Mesendoderm (in vitro differentiated cells): ENCODE measurements around the gene IL19.

ENCODE experiments used
- DNase-seq: peaks from one replicate; pipeline ENCODE4 v3.0.0; 2013
- H2AK5ac ChIP-seq: 2 replicates; pipeline ENCODE4 v1.6.1; 2013; ENCODE audit warnings: low read length, inconsistent platforms
- H2BK120ac ChIP-seq: 2 replicates; pipeline ENCODE4 v1.6.1; 2013; ENCODE audit warnings: low read depth, mild to moderate bottlenecking, low read length, moderate library complexity, mixed read lengths
- H2BK15ac ChIP-seq: replicated peaks from 2 replicates; pipeline ENCODE4 v1.6.1; 2013; ENCODE audit warnings: low read depth, mild to moderate bottlenecking, moderate library complexity
- H2BK5ac ChIP-seq: 2 replicates; pipeline ENCODE4 v1.6.1; 2013; ENCODE audit warnings: low read length, inconsistent platforms
- H3K18ac ChIP-seq: 2 replicates; pipeline ENCODE4 v1.6.1; 2013; ENCODE audit warnings: mild to moderate bottlenecking, low read length, mixed read lengths
- H3K23ac ChIP-seq: one replicate; pipeline ENCODE4 v1.6.1; 2013; ENCODE audit warnings: low read length
- H3K27ac ChIP-seq: 2 replicates; pipeline ENCODE4 v1.5.1; 2013; ENCODE audit warnings: low read depth, mild to moderate bottlenecking, inconsistent platforms, low read length, moderate library complexity
- H3K27me3 ChIP-seq: 2 replicates; pipeline ENCODE4 v1.6.1; 2013; ENCODE audit warnings: low read length, control low read depth, mild to moderate bottlenecking, inconsistent platforms; ENCODE audit not compliant: insufficient read depth, poor library complexity
- H3K36me3 ChIP-seq: 2 replicates; pipeline ENCODE4 v1.6.1; 2013; ENCODE audit warnings: low read length, inconsistent platforms; ENCODE audit not compliant: control insufficient read depth, insufficient read depth
- H3K4ac ChIP-seq: one replicate; pipeline ENCODE4 v1.6.1; 2013; ENCODE audit warnings: low read depth, mild to moderate bottlenecking, low read length, moderate library complexity
- H3K4me1 ChIP-seq: 2 replicates; pipeline ENCODE4 v1.6.1; 2013; ENCODE audit warnings: low read depth, low read length, inconsistent platforms; ENCODE audit not compliant: control insufficient read depth
- H3K4me2 ChIP-seq: 2 replicates; pipeline ENCODE4 v1.6.1; 2013; ENCODE audit warnings: low read length
- H3K4me3 ChIP-seq: 2 replicates; pipeline ENCODE4 v1.5.1; 2013; ENCODE audit warnings: mild to moderate bottlenecking, low read length
- H3K56ac ChIP-seq: one replicate; pipeline ENCODE4 v1.6.1; 2013; ENCODE audit warnings: low read length
- H3K79me1 ChIP-seq: 2 replicates; pipeline ENCODE4 v1.6.1; 2013; ENCODE audit warnings: low read length, inconsistent platforms
- H3K79me2 ChIP-seq: 2 replicates; pipeline ENCODE4 v1.6.1; 2013; ENCODE audit warnings: mild to moderate bottlenecking, low read length; ENCODE audit not compliant: control insufficient read depth, insufficient read depth
- H3K9ac ChIP-seq: 2 replicates; pipeline ENCODE4 v1.6.1; 2013; ENCODE audit warnings: low read length, inconsistent platforms
- H4K5ac ChIP-seq: one replicate; pipeline ENCODE4 v1.6.1; 2013; ENCODE audit warnings: low read length
- H4K8ac ChIP-seq: one replicate; pipeline ENCODE4 v1.6.1; 2013; ENCODE audit warnings: low read depth, mild to moderate bottlenecking, control low read depth, low read length, moderate library complexity
- WGBS: extraction: QIAGEN DNeasy Blood & Tissue Kit; methylation state at CpG from one replicate; pipeline ENCODE4 v1.1.7; 2013; ENCODE audit warnings: low lambda C conversion rate, missing lambda C conversion rate; ENCODE audit not compliant: insufficient coverage; ENCODE audit errors: extremely low coverage; 5-methylcytosine and 5-hydroxymethylcytosine counted together

The IL19 gene

DNA sequence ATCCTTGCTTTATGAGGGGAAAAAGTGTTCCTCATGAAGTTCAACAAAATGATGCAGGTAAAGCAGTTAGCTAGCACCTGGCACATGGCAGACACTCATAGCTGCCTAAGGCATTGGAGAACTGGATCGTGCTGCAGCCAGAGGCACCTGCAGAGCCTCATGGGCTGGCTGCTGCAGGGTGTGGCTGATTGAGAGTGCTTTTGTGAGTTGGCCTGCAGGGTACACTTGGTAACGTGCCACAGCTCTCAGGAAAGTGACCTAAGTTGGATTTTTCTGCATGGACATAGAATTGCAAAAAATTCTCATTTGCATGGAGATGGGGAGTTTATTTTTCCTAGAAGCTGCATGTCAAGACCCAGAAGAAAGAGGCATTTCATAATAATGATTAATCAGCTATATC, 63.2 kb downstream of the IL19 start:
- H2BK15ac ChIP-seq = no peak overlapping the region
- H3K4ac ChIP-seq = no peak overlapping the region
- H3K27me3 ChIP-seq = no peaks in the 10 kb centered on the region
- no peak for DNase-seq
- no peak overlapping the region for H3K9ac ChIP-seq
- no peaks in the 10 kb centered on the region for H3K4me1 ChIP-seq
- no peak overlapping the region for H3K18ac ChIP-seq
- no peak overlapping the region for H3K27ac ChIP-seq
- no peak overlapping the region for H2AK5ac ChIP-seq
- H3K56ac ChIP-seq = no peak overlapping the region
- H2BK120ac ChIP-seq = no peak overlapping the region
- H3K79me1 ChIP-seq = no peaks in the 10 kb centered on the region
- H4K5ac ChIP-seq = no peak overlapping the region
- no CpG with 5 or more reads among the region's 2 CpGs for WGBS
- H3K4me2 ChIP-seq = no peak overlapping the region
- no peak overlapping the region for H2BK5ac ChIP-seq
- no peak overlapping the region for H3K4me3 ChIP-seq
- no peaks in the 10 kb centered on the region for H3K79me2 ChIP-seq
- H4K8ac ChIP-seq = no peak overlapping the region
- no peaks in the 10 kb centered on the region for H3K36me3 ChIP-seq
- no peak overlapping the region for H3K23ac ChIP-seq

DNA sequence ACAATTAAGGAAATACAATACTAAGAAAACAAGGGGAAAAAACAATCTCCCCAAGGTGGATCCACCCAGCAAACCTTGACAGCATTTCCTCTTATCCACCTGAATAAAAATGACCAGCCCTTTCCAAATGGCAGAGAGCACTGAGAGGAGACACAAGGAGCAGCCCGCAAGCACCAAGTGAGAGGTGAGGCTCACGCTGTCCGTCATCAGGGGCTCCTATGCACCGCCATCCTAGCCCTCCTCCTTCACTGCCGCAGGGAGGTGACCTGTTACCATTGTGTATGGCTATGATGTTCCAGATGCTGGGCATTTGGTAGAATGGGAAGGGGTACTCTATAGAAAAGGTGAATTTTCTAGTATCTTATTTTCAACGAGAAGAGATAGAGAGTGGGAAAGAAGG, 63.6 kb downstream of the IL19 start:
- H2BK120ac ChIP-seq = no peak overlapping the region
- H3K18ac ChIP-seq = no peak overlapping the region
- no peak overlapping the region for H3K4me2 ChIP-seq
- H3K4me3 ChIP-seq = no peak overlapping the region
- no peaks in the 10 kb centered on the region for H3K4me1 ChIP-seq
- H3K9ac ChIP-seq = no peak overlapping the region
- H3K56ac ChIP-seq = no peak overlapping the region
- no peak overlapping the region for H3K27ac ChIP-seq
- no peak overlapping the region for H4K5ac ChIP-seq
- WGBS = 100% methylated on average over 1 of the region's 6 CpGs
- no peak overlapping the region for H2BK15ac ChIP-seq
- no peaks in the 10 kb centered on the region for H3K36me3 ChIP-seq
- H3K79me1 ChIP-seq = no peaks in the 10 kb centered on the region
- no peak overlapping the region for H2BK5ac ChIP-seq
- H3K23ac ChIP-seq = no peak overlapping the region
- no peaks in the 10 kb centered on the region for H3K79me2 ChIP-seq
- no peak overlapping the region for H3K4ac ChIP-seq
- no peak overlapping the region for H4K8ac ChIP-seq
- H3K27me3 ChIP-seq = no peaks in the 10 kb centered on the region
- no peak overlapping the region for H2AK5ac ChIP-seq
- no peak for DNase-seq

DNA sequence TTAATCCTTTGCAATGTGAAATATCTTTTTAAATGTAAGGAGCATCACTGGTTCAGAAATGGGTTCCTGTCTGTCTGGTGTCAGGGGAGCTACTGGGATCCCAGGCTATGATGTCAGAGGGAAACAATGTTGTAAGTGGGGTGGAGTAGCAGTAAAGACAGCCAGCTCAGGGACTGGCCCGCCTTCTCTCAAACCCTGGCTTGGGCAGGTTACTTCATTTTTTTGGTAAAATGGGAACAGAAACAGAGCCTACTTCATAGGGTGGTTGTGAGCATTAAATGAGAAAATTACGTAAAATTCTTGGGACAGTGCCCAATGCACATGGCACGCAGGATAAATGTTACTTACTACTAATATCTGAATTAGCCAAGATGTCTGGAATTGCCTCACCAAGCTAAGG, 64.1 kb downstream of the IL19 start:
- no peaks in the 10 kb centered on the region for H3K27me3 ChIP-seq
- no peak overlapping the region for H3K4me2 ChIP-seq
- no peak overlapping the region for H3K27ac ChIP-seq
- H3K23ac ChIP-seq = no peak overlapping the region
- no peak overlapping the region for H2BK120ac ChIP-seq
- no peak overlapping the region for H2BK5ac ChIP-seq
- no peak overlapping the region for H4K8ac ChIP-seq
- H3K4me3 ChIP-seq = no peak overlapping the region
- H2BK15ac ChIP-seq = no peak overlapping the region
- H3K36me3 ChIP-seq = no peaks in the 10 kb centered on the region
- no peak overlapping the region for H3K9ac ChIP-seq
- H4K5ac ChIP-seq = no peak overlapping the region
- H2AK5ac ChIP-seq = no peak overlapping the region
- no peak overlapping the region for H3K56ac ChIP-seq
- H3K79me1 ChIP-seq = no peaks in the 10 kb centered on the region
- no peaks in the 10 kb centered on the region for H3K79me2 ChIP-seq
- peak; percentile 40 for DNase-seq
- no peak overlapping the region for H3K4ac ChIP-seq
- no peaks in the 10 kb centered on the region for H3K4me1 ChIP-seq
- H3K18ac ChIP-seq = no peak overlapping the region
- no CpG with 5 or more reads among the region's 3 CpGs for WGBS

DNA sequence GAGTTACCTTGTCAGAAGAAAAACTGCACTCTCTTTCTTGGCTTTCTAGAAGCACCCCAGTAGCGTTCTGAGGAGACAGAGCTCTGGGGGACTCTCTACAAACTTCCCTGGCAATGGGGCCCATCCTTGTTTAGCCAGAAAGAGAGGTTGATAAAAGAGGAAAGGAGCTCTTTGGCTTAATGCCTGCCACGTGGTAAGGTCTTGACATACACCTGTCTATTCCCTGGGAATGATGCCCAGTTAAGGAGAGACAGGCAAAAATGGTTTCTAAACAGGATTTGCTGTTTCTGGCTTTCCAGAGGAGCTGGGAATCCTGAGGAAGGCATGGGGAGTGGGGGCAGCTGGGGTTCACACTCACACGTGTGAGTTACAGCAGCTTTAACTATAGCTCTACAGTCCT, 64.6 kb downstream of the IL19 start:
- no CpG with 5 or more reads among the region's 3 CpGs for WGBS
- DNase-seq = no peak
- Histone ChIP-seq H3K27ac (no peak overlapping the region), H2BK5ac (no peak overlapping the region), H3K18ac (no peak overlapping the region), H4K5ac (no peak overlapping the region), H3K23ac (no peak overlapping the region), H3K36me3 (no peaks in the 10 kb centered on the region), H3K4ac (no peak overlapping the region), H3K27me3 (no peaks in the 10 kb centered on the region), H3K56ac (no peak overlapping the region), H2BK120ac (no peak overlapping the region), H3K79me1 (no peaks in the 10 kb centered on the region), H2BK15ac (no peak overlapping the region), H4K8ac (no peak overlapping the region), H2AK5ac (no peak overlapping the region), H3K4me3 (no peak overlapping the region), H3K9ac (no peak overlapping the region), H3K4me1 (no peaks in the 10 kb centered on the region), H3K79me2 (no peaks in the 10 kb centered on the region), H3K4me2 (no peak overlapping the region)

DNA sequence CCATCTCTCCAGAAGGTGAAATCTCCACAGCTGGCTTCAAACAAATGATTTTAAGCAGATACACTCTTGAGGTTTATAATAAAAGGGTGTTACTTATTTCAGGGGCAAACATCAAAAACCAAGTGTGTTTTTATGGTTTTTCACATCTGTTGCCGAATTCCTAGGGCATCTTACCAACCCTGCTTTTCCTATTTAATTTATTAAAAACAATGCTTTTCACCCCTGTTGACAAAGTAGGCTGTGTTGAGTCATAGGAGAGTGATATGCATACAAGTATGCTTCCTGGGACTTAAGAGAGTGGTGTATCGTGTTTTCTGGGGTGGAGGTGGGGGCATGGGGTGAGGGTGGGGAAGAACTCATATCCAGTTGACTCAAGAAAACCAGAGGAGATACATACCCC, 65.5 kb downstream of the IL19 start:
- Histone ChIP-seq H3K4me1 (no peaks in the 10 kb centered on the region), H4K5ac (no peak overlapping the region), H3K4me3 (no peak overlapping the region), H3K4ac (no peak overlapping the region), H2BK120ac (no peak overlapping the region), H4K8ac (no peak overlapping the region), H2AK5ac (no peak overlapping the region), H3K18ac (no peak overlapping the region), H3K23ac (no peak overlapping the region), H3K27ac (no peak overlapping the region), H2BK5ac (no peak overlapping the region), H3K4me2 (no peak overlapping the region), H2BK15ac (no peak overlapping the region), H3K9ac (no peak overlapping the region), H3K79me1 (no peaks in the 10 kb centered on the region), H3K27me3 (no peaks in the 10 kb centered on the region), H3K36me3 (no peaks in the 10 kb centered on the region), H3K56ac (no peak overlapping the region), H3K79me2 (no peaks in the 10 kb centered on the region)
- no CpG with 5 or more reads among the region's 2 CpGs for WGBS
- no peak for DNase-seq

DNA sequence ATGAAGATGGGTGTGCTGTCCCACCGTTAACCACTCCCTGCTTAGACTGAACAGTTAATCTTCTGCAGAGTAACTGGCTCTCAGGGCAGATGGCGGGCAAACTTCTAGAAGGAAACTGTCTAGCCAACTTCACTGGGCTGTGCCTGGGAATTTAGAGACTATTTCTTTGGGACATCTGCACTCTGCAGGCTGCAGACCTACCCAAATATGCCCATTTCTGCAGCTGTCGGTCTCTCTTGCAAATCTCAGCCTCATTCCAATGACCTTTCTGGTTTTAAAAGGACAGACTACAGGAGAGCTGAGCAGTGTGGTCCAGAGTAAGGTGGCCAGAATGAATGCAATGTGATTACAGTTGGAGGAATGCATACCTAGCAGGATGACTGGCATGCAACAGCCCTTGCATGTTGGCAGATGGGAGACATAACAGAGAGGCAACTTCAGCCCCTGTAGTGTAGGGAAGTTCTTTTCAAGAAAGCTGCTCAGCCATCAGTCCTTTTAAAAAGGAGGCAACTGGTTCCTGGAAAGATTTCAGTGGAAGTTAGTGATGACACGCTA, 68.5 kb downstream of the IL19 start:
- Histone ChIP-seq H3K4ac (no peak overlapping the region), H3K27me3 (no peaks in the 10 kb centered on the region), H2BK15ac (no peak overlapping the region), H4K8ac (no peak overlapping the region), H3K56ac (no peak overlapping the region), H3K4me1 (no peaks in the 10 kb centered on the region), H4K5ac (no peak overlapping the region), H2AK5ac (no peak overlapping the region), H3K27ac (no peak overlapping the region), H3K23ac (no peak overlapping the region), H3K36me3 (no peaks in the 10 kb centered on the region), H3K9ac (no peak overlapping the region), H2BK120ac (no peak overlapping the region), H3K79me1 (no peaks in the 10 kb centered on the region), H2BK5ac (no peak overlapping the region), H3K18ac (no peak overlapping the region), H3K4me3 (no peak overlapping the region), H3K4me2 (no peak overlapping the region), H3K79me2 (no peaks in the 10 kb centered on the region)
- DNase-seq = no peak
- no CpG with 5 or more reads among the region's 4 CpGs for WGBS
